SHP77 (cell line): Measurements from ENCODE around the gene CAMTA1.
A peak's percentile ranks its signal among the peaks of the same experiment; 100 is the strongest.

Experiments used
- DNase-seq, 2 experiments: peaks; one replicate each; lab custom pipeline; 2025; lab: John Stamatoyannopoulos, UW

Gene CAMTA1

DNA sequence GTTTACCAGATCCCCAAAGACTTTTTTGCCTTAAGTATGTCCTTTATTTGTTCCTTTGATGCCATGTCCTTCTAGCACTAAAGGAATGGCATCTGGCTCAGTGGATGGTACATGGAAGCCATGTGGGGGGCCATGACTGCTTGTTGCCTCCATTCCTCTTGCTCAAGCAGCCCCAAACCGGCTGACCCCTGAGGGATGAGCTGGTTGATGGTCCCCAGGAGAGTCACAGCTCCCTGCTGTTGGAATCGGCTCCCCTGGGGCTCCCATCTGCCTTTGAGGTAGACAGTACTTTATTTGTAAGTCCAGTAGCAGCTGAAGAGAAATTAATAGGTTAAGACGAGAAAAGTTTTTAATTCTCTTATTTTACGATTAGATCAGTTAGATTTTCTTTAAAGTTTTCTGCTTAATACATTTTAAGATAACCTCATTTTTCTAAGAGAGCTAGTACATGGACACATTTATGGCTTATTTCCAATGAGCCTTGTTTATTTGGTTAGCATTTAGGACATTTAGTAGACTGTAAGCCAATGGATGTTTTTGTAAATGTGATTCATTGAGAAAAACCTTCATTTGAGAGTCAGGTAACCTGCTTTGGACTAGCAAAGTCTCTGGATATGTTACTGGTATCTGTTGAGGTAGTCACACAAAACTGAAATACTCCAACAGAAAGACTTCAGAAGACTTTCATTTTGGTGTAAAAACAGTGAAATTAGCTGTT, 88.2 kb downstream of the CAMTA1 start:
- DNase-seq = no peak

DNA sequence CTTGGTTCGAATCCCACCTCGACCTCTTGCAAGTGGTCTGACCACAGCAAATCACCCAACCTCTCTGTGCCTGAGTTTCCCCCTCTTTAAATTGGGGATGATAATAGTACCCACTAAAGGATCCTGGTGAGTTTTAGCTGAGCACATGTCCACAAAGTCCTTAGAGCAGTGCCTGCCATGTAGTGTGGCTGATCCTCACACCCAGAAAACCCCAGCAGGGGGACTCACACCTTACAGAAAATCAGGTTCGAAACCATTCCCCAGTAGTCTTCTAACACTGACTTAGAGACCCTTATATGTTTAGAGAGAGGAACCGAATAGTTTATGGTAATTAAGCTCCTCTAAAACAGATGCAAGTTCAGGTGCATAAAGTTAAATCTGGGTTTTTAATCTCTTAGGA, 89.0 kb downstream of the CAMTA1 start:
- DNase-seq = no peak

DNA sequence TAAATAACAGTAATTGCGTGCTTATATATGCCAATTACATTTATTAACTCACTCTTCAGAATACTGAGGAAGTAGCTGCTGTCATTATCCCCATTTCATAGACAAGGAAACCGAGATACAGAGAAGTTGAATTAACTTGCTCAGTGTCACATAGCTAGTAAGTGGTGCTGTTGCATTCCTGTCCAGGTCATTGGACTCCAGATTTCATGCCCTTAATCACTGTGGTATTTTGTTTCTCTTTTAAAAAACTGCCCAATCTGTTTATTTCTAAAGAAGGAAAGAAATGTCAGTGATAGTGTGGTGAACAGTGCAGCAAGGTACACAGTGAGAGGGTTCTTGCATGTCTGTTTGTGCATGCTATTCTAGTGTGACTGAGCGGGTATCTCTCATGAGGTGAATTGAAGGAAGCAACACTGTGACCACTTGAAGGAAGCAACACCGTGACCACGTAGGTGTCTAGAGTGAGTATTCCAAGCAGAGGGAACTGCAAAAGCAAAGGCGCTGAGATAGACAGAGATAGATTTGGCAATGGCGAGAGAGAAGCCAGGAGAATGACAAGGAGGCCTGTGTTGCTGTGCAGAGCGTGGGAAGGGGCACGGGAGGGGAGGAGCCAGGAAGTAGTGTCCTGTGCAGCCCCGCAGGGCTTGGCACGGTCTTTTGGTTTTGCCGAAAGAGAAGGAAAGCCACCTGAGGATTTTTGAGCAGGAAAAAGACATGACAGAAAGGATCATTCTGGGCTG, 95.9 kb downstream of the CAMTA1 start:
- DNase-seq = no peak

DNA sequence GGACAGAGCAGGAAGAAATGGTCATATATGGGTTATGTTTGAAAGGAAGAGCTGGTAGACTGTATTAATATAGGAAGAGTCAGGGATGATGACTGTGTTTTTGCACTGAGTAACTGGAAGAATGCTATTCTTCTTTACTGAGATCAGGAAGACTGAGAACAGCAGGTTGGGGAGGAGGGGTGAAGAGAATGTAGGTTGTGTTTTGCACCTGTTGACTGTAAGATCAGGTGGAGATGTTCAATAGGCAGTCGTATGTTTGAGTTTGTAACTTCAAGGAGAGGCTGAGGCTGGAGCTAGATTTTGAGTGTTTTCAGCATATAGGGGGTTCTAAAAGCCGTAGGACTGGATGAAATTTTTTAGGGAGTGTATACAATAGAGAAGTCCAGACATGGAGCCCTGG, 97.2 kb downstream of the CAMTA1 start:
- no peak for DNase-seq

DNA sequence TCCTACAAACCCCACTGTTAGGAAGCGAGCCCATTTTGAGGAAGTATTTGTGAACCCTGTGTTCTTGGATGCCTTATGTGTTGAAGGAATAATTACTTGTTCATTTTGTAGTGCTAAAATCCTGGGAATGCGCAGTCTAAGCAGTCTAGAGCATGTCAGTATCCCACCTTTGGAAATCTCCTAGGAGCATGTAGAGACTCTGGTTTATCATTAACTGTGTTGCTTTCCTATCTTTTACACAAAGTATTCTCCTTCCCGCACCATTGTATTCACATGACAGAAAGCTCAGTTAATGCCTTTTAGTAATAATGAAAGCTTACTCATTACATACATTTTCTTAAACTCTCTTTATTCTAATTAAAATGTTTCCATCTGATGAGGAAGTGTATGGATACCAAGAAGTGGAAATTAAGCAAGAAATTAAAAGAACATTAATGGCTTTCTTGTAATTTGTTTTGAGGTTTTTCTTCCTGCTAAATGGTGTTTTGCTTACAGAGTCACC, 99.4 kb downstream of the CAMTA1 start:
- no peak for DNase-seq

DNA sequence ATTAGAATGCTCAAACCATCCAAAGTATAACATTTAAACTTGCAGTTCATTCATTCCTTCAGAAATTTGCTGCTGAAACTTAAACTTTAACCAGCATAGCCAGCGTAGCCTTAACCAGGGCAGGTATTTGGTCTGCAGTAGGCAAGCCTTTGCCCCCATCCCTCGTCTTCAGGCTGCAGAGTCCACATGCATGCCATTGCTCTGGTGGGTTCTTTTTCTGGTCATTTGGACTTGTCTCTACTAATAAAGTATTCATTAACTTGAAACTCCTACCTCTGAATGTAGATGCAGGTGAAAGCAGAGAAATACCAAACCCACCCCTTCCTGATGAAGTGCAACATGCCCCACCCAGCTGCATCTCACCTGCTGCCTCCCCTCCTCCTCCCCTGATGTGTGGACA, 100.2 kb downstream of the CAMTA1 start:
- DNase-seq = no peak

DNA sequence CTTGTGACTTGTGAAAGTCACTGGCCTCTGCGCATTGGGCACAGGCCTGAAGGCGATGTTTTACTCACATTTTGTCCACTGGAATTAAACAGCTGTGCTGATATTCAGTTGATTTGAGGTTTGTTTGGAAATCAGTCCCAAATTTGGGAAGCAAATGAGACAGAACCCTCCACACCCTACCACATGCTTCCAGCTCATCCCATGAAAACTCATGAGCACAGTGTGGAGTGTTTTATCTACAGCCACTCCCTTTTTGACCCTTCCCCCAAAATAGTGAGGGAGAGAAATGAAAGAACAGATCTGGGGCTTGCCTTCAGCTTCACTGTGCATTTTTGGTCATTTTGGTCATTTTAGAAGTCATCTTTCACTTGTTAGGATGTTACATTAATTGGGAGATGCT, 101.3 kb downstream of the CAMTA1 start:
- DNase-seq = no peak

DNA sequence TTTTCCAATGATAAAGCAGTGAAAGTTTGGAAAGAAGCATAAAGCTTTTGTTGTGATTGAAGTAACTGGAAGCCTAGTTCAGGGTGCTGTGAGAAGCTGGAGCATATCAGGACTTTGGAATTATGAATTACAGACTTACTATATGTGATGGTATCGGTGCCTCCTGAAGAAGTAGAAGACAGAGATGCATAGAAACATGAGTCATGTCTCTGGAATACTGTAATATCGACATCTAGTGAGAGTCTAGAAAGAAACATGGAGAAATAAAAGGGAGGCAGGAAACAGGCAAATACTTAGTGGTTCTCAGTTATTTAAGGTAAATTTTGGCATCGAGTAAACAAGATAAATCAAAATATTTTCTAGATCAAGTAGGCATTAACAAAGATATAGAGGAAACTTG, 103.0 kb downstream of the CAMTA1 start:
- DNase-seq = no peak

DNA sequence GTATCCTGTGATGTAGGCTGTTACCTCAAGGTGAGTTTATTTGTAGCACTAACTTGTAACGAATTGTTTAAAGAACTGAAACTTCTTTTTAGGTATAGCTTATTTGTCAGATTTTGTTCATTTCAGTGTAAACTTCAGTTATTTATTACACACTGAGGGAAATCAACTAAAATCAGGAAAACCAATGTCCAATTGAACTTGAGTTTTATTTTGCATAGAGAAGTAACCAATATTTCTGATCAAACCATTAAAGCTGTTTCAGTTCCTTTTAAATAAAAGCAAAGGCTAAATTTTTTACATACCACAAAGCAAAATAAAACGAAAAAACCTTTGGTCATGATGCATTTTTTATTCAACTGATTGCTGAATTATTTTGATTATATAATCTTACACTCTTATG, 103.6 kb downstream of the CAMTA1 start:
- DNase-seq = no peak

DNA sequence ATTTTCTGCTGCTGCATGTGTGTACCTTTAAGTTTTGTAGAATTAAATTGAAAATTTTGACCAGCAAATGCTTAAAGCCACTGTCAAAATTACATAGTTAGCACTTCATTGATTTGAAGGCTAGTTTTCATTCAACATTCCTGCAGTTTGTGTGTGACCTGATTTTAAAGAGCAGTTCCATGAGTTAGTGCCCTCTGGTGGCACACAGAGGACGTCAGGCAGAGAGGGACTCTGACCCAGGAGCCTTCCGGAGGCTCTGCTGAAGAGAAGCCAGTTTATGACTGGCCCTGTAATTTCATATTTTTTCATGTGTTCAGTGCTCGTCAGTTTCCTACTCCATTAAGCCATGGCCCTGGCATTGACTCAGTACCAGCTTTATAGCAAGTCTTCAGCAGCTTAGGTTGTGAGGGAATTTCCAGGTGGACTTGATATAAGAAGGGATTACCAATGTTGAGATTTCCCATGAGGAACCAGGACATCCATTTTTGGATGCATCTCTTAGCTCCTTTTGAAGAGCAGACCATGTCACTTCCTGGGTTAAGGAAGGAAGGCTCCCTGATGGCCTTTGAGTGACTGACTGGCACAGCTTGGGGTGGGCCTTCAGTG, 104.7 kb downstream of the CAMTA1 start:
- DNase-seq = peak; percentile 19 to 59

DNA sequence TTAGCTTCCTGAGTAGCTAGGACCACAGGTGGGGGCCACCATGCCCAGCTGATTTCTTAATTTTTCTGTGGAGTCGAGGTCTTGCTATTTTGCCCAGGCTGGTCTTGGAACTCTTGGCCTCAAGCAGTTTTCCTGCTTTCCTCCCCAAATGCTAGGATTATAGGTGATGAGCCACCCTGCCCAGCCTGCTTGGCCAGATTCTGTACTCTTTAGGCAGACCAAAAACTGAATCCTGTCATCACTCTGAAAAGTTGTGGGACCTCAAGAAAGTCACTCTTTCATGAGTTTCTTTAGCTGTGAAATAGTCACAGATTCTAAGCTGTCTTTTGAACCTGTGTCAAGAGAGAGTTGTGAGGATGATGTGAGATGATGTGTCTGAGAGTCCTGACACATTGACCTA, 105.4 kb downstream of the CAMTA1 start:
- DNase-seq = no peak

DNA sequence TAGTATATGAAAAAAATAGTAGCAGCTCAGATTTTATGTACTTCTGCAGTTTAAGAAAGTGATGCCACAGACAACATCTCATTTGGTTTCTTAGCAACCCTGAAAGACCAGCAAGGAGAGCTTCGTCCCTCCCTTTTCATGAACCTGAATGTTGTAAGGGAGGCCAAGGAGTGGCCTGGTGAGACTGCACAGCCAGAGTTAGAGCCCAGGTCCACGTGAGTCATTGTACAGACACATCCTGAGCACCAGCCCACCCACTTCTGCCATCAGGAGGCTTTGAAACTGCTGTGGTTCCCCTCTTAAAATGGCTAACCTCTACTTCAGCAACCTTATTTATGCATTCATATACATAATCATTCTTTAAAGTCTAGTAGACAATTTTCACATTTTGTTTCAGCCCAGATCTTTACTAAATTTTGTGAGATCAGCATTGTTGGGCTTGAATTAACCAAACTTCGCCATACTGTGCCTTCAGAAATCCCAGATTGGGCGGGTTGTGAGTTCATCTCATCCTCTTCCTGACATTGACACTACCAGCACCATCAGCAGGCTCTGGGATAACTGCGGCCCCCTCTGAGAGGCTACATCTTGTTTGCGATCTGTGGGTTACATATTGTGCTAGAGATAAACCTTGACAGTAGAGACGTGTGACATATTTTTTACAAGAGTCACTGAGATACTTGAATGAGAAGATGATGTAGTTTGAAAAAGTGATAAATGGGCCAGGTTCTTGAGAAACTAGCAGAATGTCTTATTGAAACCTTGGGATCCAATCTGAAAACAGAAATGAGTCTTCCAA, 106.7 kb downstream of the CAMTA1 start:
- no peak for DNase-seq

DNA sequence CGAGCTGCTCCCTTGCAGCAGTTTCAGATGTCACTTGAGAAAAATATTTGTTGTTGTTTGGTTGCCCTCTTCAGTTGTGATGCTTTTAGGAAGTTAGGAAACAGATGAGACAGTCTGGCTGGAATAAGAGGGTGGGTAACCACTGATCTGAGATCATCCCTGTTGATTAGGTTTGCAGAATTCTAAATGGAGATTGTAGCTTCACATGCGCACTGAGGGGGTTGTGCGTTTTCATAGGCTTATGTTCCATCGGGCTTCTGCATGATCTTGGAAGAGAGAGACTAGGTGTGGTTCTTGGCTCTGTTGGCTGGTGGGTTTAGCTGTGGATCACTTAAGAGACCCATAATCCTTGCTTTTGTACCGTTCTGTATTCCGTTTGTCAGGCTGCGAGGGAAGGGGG, 108.1 kb downstream of the CAMTA1 start:
- DNase-seq = no peak

DNA sequence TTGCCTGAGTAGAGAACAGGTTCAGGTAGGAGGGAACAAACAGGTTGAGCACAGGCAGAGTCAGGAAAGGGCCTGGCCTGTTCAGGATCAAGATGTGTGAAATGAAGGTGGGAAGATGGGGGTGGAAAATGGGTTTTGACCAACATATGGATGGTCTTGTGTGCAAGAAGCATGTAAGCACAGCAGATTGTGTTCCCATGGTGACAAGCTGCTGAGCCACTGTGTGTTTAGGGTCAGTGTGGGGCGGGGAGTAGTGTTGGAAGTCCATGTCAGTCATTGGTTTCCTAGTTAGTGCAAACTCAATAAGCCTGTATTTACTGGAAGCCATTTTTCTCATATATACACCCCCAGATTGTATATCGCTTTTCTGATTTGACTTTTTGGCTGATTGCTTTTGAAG, 111.9 kb downstream of the CAMTA1 start:
- DNase-seq = no peak

DNA sequence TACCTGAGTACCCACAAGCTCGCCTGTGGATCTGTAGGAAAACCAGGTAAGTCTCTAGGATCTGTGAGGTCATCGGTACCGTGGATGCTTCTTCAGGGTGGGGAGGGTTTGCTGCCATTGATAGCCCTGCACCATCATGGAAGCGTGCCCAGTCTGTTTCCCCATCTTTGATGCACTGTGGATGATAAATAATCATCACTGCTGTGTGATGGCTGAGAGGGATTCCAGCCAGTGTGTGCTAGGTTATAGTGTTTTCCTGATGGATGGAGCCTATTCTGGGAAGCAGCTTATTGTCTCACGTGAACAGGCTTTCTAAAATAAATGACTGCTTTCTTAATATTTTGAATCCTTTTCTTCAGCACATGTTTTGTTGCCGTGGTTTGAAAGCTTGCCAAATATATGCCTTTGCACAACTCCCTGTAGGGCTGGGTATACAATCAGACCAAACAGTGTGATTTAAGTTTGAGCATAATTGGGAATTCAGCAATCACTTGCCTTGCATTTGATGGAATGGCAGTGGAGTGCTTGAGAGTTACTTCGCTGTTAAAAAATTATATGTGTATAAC, 113.8 kb downstream of the CAMTA1 start:
- DNase-seq = no peak

DNA sequence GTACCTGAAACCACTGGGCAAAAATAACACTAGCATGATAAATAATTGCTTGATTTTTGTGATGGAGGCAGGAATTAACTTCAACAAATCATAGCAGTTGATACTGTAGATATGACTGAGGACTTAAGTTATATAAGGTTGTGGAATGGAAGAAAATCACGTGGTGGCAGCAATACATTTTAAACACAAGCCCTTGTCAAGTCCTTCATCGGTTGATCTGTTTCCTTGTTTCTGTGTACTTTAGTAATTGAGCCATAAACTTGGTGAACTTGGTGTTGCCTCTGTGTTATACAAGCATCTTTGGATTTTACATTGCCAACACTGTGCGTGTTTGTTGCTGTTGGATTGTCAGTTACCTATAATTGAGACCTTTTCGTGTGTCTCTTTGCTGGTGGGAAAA, 114.4 kb downstream of the CAMTA1 start:
- no peak for DNase-seq

DNA sequence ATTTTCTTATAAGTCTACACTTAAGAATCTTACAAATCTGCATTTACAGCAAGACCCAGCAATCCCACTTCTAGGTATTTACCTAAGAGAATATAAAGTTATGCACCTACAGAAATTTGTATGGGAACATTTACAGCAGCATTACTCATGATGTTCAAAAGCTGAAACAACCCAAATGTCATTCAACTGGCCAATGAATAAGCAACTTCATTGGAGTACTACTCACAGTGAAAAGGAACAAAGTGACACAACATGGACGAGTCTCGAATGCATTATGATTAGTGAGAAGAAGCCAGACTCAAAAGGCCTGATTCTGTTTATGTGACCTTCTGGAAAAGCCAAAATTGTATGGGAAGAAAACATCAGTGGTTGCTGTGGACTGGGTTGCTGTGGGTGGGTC, 116.9 kb downstream of the CAMTA1 start:
- DNase-seq = no peak

DNA sequence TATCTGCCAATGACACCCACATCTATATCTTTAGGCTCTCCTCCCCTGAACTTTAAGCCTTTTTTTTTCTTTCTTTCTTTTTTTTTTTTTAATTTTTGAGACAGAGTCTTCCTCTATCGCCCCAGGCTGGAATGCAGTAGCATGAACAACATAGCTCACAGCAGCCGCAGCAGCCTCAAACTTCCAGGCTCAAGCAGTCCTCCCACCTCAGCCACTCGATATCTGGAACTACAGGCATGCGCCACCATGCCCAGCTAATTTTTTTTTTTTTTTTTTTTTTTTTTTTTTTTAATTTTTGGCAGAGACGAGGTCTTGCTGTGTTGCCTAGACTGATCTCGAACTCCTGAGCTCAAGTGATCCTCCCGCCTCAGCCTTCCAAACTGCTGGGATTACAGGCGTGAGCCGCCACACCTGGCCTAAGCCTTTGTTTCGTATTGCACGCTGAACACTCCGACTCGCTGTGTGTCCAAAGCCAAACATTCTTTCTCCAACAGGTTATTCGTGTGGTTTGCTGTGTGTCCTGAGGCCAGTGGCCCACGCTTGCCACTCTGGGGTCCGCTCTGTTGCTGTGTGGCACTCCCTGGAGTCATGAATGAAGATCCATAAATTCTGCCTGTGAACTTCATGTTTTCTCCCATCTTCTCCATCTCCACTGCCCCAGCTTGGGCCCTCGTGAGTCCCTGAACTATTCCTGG, 119.4 kb downstream of the CAMTA1 start:
- no peak for DNase-seq

DNA sequence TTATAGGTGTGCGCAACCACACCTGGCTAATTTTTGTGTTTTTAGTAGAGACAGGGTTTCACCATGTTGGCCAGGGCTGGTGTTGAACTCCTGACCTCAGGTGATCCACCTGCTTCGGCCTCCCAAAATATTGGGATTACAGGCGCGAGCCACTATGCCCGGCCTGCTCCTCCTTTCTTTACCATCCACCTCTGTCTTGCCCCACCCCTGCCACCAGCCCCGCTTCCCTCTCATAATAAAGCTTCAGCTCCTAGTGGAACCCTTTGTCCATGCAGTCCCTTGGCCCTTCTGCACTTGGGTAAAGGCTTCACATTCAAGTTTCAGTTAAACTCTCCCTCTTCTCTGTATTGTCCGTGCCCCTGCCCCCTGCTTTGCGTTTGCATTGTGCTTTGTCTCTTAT, 120.1 kb downstream of the CAMTA1 start:
- DNase-seq = no peak

DNA sequence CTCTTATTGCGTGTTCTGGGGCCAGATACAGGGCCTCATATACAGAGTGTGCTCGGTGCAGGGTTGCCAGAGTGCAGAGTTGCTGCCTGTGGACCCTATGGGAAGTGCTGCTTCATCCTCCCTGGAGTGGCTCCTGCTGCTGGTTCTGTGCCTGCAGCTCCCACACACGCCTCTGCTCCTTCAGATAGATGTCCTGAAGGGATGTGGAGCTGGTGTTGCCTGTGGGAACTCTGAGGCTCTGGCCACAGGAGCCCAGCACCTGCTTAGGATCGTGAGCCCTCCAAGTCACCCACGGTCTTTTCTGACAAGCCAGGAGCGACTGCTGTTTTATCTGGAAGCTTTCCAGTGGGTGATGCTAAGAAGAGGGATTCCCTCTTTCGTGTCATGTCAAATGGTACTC, 120.5 kb downstream of the CAMTA1 start:
- no peak for DNase-seq

DNA sequence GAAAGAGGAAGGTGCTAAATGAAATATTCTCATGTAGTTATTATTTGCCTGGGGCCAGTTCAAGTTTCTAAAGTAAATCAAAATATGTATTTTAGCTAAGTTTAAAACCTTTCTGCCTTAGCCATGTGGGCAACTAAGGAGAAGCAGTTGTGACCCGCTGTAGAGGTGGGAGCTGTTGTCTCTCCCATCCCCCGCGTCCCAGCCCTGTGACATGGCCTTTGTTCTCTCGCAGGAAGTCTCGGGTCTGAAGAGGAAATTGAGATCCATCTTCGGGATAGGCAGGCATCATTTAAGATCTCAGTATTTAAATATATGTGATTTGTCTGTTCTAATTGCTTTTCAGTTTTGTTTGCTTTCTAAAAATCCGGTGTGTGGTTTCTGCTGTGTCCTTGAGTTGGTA, 121.5 kb downstream of the CAMTA1 start:
- no peak for DNase-seq
